Mucosa of rectum (tissue), 2 donors: ENCODE measurements around the gene OPRD1.

Experiments
- H3K27ac ChIP-seq, 2 donors: one replicate each; pipeline ENCODE4 v1.7.0; 2013; ENCODE audit warnings: inconsistent platforms in 2 of 2, low read depth in 2 of 2, low read length in 2 of 2
- H3K27me3 ChIP-seq, 2 donors: one replicate each; pipeline ENCODE4 v1.7.0; 2013; ENCODE audit warnings: low read length in 2 of 2; ENCODE audit not compliant: control insufficient read depth in 2 of 2, insufficient read depth in 2 of 2
- H3K36me3 ChIP-seq, 2 donors: one replicate each; pipeline ENCODE4 v1.7.0; 2013; ENCODE audit warnings: low read length in 2 of 2; ENCODE audit not compliant: control insufficient read depth in 2 of 2, insufficient read depth in 2 of 2
- H3K4me1 ChIP-seq, 2 donors: one replicate each; pipeline ENCODE4 v1.7.0; 2013; ENCODE audit warnings: low read length in 2 of 2, mild to moderate bottlenecking in 1 of 2; ENCODE audit not compliant: control insufficient read depth in 2 of 2, insufficient read depth in 2 of 2
- H3K4me3 ChIP-seq, 2 donors: one replicate each; pipeline ENCODE4 v1.7.0; 2013; ENCODE audit warnings: low read length in 2 of 2
- H3K9ac ChIP-seq, 2 donors: one replicate each; pipeline ENCODE4 v1.7.0; 2013; ENCODE audit warnings: low read length in 2 of 2, low read depth in 1 of 2, mild to moderate bottlenecking in 1 of 2
- H3K9me3 ChIP-seq, 2 donors: one replicate each; pipeline ENCODE4 v1.7.0; 2013; ENCODE audit warnings: low read length in 2 of 2; ENCODE audit not compliant: control insufficient read depth in 2 of 2
- donor health status: healthy.
- donor health status: Normal muscosa, but diverticular disease.

OPRD1 gene

GRCh38 chr1:28917757-28918118 lies 105.8 kb downstream of the OPRD1 start:
- Histone ChIP-seq H3K27ac (no peak overlapping the region), H3K27me3 (no peaks in the 10 kb centered on the region), H3K9ac (no peak overlapping the region), H3K4me1 (peaks cover 10 to 11% of the 10 kb centered on the region in 2 donors), H3K36me3 (no peaks in the 10 kb centered on the region), H3K9me3 (no peaks in the 10 kb centered on the region), H3K4me3 (no peak overlapping the region)
